GM19239 (cell line): ENCODE data around the gene NKAIN2.

ENCODE experiments used
- DNase-seq: peaks from one replicate; pipeline ENCODE4 v3.0.0; 2011; ENCODE audit warnings: low spot score; ENCODE audit not compliant: insufficient read length
- FAIRE-seq: peaks from 2 replicates; lab custom pipeline; 2011; peaks lifted over from hg19 to GRCh38; lab: Jason Lieb, UNC

Gene NKAIN2

DNA sequence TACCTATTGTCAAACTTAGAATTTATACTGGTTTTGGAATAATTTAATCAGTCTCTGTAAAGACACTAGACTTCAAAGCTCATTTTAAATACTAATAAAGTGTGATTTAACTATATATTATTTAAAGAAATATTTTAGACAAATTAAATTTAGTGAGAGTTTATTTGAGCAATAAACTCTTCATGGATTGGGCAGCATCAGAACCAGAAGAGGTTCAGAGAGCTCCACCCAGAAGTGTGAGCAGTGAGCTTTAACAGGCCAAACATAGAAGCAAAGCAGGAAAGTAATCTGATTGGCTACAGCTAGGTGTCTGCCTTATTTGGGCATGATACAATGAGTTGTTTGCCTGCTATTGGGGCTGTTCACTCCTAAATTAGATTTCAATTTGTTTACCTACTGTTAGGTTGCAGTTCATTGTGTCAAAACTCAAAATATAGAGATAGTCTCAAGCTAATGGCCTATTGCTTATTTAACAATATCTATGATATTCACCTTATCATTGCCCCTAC, 803.5 kb downstream of the NKAIN2 start:
- DNase-seq (no peak), FAIRE-seq (no peak)

DNA sequence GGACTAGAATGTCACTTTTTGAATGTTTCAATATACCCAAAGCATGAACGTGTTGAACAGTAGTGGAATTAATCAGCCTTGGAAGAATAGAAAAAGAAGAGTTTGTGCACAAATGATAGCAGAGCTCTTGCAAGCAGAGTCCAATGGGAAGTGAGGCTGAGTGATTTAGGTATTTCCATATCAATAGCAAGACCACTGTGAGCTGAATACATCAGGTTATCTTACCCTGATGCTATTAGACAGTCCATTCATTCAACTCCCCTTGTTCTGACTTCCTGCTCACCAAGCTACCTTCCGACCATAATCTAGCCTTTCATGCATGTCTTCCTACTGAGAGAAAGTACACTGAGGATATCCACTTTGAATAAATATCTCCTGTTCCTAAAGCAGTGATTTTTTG, 809.4 kb downstream of the NKAIN2 start:
- DNase-seq: no peak

DNA sequence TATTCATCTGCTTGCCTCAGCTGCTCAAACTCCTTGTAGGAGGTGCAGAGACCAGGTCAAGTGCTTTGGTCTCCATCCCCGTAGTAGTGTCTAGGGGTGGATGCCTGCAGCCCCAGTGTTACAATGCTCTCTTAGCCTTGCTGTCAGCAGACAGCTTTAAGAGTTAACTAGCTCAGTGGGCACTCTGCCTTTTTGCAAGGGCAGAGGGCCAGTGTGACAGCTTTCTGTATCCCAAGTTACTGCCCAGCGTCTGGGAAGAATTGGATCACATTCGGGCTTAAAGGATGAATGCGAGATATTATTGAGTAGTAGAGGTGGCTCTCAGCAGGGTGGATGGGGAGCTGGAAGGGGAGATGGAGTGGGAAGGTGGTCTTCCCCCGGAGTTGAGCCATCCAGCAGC, 818.7 kb downstream of the NKAIN2 start:
- no peak for FAIRE-seq
- no peak for DNase-seq

More for the DNA sequence above, 809.4 kb downstream of the NKAIN2 start:
- no peak for FAIRE-seq

GRCh38 chr6:124633655-124634054, 830.0 kb downstream of the NKAIN2 start:
- no peak for DNase-seq
- FAIRE-seq: no peak

GRCh38 chr6:124640432-124640831, 836.8 kb downstream of the NKAIN2 start:
- no peak for FAIRE-seq

DNA sequence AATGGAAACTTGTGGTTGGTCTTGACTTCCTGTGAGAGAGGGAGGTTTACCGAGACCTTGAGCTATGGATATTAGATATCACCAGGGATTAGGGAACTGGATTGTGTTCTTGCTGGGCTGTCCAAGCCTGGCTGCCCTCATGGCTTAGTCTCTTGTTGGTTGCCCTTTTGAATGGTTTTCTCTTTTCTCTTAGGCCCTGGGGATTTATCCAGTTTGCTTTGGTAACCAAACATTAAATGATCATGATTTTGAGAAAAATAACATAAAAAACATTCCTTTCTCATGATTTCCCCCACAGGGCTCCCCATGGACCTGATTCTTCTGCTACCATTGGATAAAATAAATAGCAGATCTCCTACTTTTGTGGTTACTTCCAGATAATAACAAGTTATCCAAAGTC, 852.2 kb downstream of the NKAIN2 start:
- DNase-seq: no peak
- no peak for FAIRE-seq

More at GRCh38 chr6:124640432-124640831, 836.8 kb downstream of the NKAIN2 start:
- no peak for DNase-seq

GRCh38 chr6:124658053-124658452, 854.4 kb downstream of the NKAIN2 start:
- no peak for FAIRE-seq
- no peak for DNase-seq

GRCh38 chr6:124659427-124659826, 855.8 kb downstream of the NKAIN2 start:
- DNase-seq (no peak), FAIRE-seq (no peak)

GRCh38 chr6:124660185-124660584, 856.5 kb downstream of the NKAIN2 start:
- no peak for DNase-seq
- FAIRE-seq: no peak

- no peak for FAIRE-seq
- DNase-seq: no peak
Measured at GRCh38 chr6:124661097-124661661, 857.5 kb downstream of the NKAIN2 start.

DNA sequence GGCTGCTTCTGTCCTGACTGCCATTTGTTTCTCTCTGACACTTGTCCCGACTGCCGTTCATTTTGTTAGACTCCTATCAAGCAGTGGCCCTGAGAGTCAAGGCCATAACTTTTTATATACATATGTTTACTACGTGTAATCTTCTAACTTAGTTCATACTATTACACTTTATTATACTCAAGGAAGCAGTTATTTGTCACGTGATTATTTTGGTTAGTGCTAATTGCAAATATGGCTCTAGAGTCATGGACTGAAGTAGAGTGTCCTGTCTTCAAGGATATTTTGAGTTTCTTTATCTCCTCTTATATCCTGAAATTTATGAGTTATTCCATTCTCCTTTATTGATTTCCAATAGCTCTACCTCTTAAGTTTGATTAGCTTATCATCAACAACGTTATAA, 864.4 kb downstream of the NKAIN2 start:
- FAIRE-seq: no peak
- no peak for DNase-seq

- DNase-seq: no peak
- FAIRE-seq: no peak
Measured at GRCh38 chr6:124669713-124670480, 866.2 kb downstream of the NKAIN2 start.

DNA sequence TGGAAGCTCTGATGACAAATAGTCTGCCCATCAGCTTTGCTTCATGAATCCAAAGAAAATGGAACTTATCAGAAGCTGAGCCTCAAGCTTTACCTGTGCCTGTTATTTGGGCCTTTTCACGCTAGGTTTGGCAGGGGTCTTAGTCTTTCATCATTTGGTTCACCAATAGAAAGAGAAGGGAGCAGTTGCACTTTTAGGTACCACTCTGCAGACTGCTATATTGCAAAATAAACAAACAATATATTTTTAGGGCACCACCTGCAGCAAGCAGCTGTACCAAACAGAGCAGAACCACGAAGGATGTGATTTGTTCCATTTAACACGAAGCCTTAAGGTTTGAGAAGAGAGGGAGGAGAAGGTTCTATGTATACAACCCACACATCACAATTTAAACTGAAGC, 867.1 kb downstream of the NKAIN2 start:
- FAIRE-seq: no peak
- DNase-seq: no peak

GRCh38 chr6:124671324-124671723, 867.7 kb downstream of the NKAIN2 start:
- FAIRE-seq (no peak), DNase-seq (no peak)

DNA sequence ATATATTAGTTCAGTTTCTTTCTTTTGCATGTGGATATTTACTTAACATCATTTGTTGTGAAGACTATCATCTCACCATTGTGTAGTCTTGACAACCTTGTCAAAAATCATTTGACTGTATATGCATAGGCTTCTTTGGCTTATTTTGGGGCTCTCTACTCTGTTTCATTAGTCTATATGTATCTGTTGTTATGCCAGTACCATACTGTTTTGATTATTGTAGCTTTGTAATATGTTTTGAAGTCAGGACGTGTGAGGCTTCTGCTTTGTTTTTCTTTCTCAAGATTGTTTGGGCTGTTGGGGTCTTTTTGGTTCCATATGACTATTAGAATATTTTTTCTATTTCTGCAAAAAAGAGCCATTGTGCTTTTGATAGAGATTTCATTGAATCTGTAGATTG, 870.4 kb downstream of the NKAIN2 start:
- DNase-seq: no peak
- no peak for FAIRE-seq

- FAIRE-seq: no peak
- no peak for DNase-seq
Measured at GRCh38 chr6:124676033-124676432, 872.4 kb downstream of the NKAIN2 start.

- FAIRE-seq (no peak), DNase-seq (no peak)
Measured at GRCh38 chr6:124677874-124678273, 874.2 kb downstream of the NKAIN2 start.

DNA sequence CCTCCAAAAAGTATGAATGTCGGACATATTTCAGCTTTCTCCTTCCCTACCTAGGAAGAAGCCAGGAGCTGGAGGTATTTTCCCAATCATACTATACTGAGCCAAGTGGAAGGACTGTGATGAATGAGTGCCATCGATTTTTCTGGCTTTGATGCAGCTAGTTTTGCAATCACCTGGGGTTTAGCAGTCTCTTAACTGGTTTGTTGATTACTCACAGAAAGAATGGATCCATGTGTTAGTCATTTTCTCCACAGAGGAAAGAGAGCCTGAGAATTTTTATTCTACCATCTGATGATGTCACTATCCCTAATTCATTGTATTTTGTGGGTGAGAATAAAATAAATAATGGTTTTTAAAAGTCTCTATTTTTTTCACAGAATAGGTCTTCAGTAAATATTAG, 875.7 kb downstream of the NKAIN2 start:
- FAIRE-seq (no peak), DNase-seq (no peak)

GRCh38 chr6:124682751-124683150, 879.1 kb downstream of the NKAIN2 start:
- no peak for FAIRE-seq
- no peak for DNase-seq

GRCh38 chr6:124683507-124683906, 879.8 kb downstream of the NKAIN2 start:
- FAIRE-seq: no peak
- DNase-seq: no peak

DNA sequence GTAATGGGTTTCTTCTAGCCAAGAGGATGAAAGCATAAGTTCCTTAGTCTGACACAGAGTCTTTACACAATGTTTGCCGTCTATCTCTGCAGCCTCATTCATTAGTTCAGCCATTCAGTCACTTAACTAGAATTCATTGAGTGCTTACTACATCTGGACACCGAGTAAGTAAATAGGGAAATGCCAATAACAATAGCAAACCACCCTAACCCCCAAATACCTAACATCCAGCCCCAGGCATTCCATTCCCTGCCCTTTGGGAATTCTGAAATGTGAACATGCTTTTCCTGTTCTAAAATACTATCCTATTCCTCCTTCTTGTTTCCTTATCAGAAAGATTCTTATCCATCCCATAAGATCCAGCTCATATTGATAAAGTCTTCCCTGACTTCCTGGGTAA, 881.0 kb downstream of the NKAIN2 start:
- no peak for DNase-seq

GRCh38 chr6:124688369-124688768, 884.7 kb downstream of the NKAIN2 start:
- DNase-seq (no peak), FAIRE-seq (no peak)

More for the DNA sequence above, 881.0 kb downstream of the NKAIN2 start:
- FAIRE-seq: no peak
